HepG2 (cell line): ENCODE results near the gene TJP1. TPM values are rescaled to one million over a fixed set of nuclear protein-coding genes. Genes with fewer than 3 reads are reported as not detected.

Experiments
- BCL3 ChIP-seq: sonication (generic); formaldehyde crosslinking; IDR thresholded peaks from 2 replicates; pipeline ENCODE4 v1.5.1; 2020; ENCODE audit warnings: mild to moderate bottlenecking, missing genetic modification reagents, moderate library complexity
- HMGA1 ChIP-seq: sonication (generic); formaldehyde crosslinking; conservative IDR thresholded peaks from 2 replicates; pipeline ENCODE4 v1.4.0; 2020; ENCODE audit warnings: missing genetic modification reagents
- HMGXB3 ChIP-seq: sonication (generic); formaldehyde crosslinking; IDR thresholded peaks from 2 replicates; pipeline ENCODE4 v1.4.0; 2020; ENCODE audit warnings: missing genetic modification reagents, borderline replicate concordance
- HOXA3 ChIP-seq: sonication (generic); formaldehyde crosslinking; IDR thresholded peaks from 2 replicates; pipeline ENCODE4 v1.5.0; 2020; ENCODE audit warnings: missing genetic modification reagents
- MIER3 ChIP-seq: IDR thresholded peaks from 2 replicates; pipeline ENCODE4 v1.6.1; 2016; ENCODE audit warnings: missing compliant biosample characterization, borderline replicate concordance
- MTF2 ChIP-seq: sonication (generic); formaldehyde crosslinking; IDR thresholded peaks from 2 replicates; pipeline ENCODE4 v1.5.0; 2020; ENCODE audit warnings: missing genetic modification reagents, borderline replicate concordance
- MXD4 ChIP-seq: IDR thresholded peaks from 2 replicates; pipeline ENCODE4 v1.6.1; 2016; ENCODE audit warnings: mild to moderate bottlenecking, missing biosample characterization, missing genetic modification reagents
- PHF5A ChIP-seq: IDR thresholded peaks from one replicate; pipeline ENCODE4 v1.6.1; 2018; ENCODE audit warnings: low read depth, missing genetic modification reagents; ENCODE audit not compliant: unreplicated experiment
- POLR2AphosphoS5 ChIP-seq: IDR thresholded peaks from 2 replicates; pipeline ENCODE4 v1.6.1; 2012; ENCODE audit warnings: low read depth, low read length
- SP5 ChIP-seq: IDR thresholded peaks from 2 replicates; pipeline ENCODE4 v1.6.1; 2016; ENCODE audit warnings: low read depth, borderline replicate concordance
- THAP7 ChIP-seq: sonication (generic); formaldehyde crosslinking; IDR thresholded peaks from 2 replicates; pipeline ENCODE4 v1.8.1; 2023; ENCODE audit warnings: mild to moderate bottlenecking, missing genetic modification reagents
- TRAFD1 ChIP-seq: sonication (generic); formaldehyde crosslinking; IDR thresholded peaks from 2 replicates; pipeline ENCODE4 v1.5.1; 2020; ENCODE audit warnings: missing genetic modification reagents, mild to moderate bottlenecking, borderline replicate concordance
- TSC22D2 ChIP-seq: sonication (generic); formaldehyde crosslinking; IDR thresholded peaks from 2 replicates; pipeline ENCODE4 v1.5.1; 2020; ENCODE audit warnings: missing genetic modification reagents, mild to moderate bottlenecking, borderline replicate concordance
- ZNF567 ChIP-seq: sonication (generic); formaldehyde crosslinking; IDR thresholded peaks from 2 replicates; pipeline ENCODE4 v1.8.1; 2023; ENCODE audit warnings: mild to moderate bottlenecking, missing genetic modification reagents, borderline replicate concordance
- polyA plus RNA-seq, 8 experiments: library from polyadenylated mRNA; depleted of rRNA in 3 of 8; stranded (reverse) in 7 of 8; unstranded in 1 of 8; fragments of >200 nt; fragmentation: Illumina TruSeq in 4 of 8; extraction: Trizol in 4 of 8; gene quantifications; 2 replicates each; pipeline versions ENCODE4 v1.2.1 to v1.2.3, GENCODE V29; 2011 to 2016; ENCODE audit warnings: low read depth in 4 of 8, missing spikeins in 1 of 8, mixed read lengths in 1 of 8; ENCODE audit not compliant: insufficient read depth in 1 of 8
- total RNA-seq, 5 experiments: library from RNA; depleted of rRNA; stranded (reverse); fragments of >200 nt; fragmentation: Illumina TruSeq; extraction: Trizol; gene quantifications; 2 replicates each; pipeline ENCODE4 v1.2.3, GENCODE V29; 2016; ENCODE audit warnings: low read depth in 1 of 5
- TF ChIP-seq, protein P1 (sequence below): sonication (generic); formaldehyde crosslinking; IDR thresholded peaks from 2 replicates; pipeline ENCODE4 v1.5.0; 2020; ENCODE audit warnings: missing genetic modification reagents
- TF ChIP-seq, protein P2 (sequence below): sonication (generic); formaldehyde crosslinking; IDR thresholded peaks from 2 replicates; pipeline ENCODE4 v1.9.0; 2021; ENCODE audit warnings: missing genetic modification reagents, mild to moderate bottlenecking, borderline replicate concordance
- TF ChIP-seq, protein P3 (sequence below), 2 experiments: fragments of 450-650 bp in 1 of 2; sonication (generic) in 1 of 2; formaldehyde crosslinking; IDR thresholded peaks; 2 replicates each; pipeline versions ENCODE4 v1.5.0 to v1.8.0; 2020 to 2022; ENCODE audit warnings: mild to moderate bottlenecking in 1 of 2, missing genetic modification reagents in 1 of 2

Gene TJP1
- total and polyA plus RNA-seq, 2 of the 13 experiments (the other 11 are each of a cell fraction or from before 2014, with no cell fraction given), result 25.9 to 27.1 TPM

- no peak for TF ChIP-seq HMGXB3 (CRISPR knock-in tag)
- TF ChIP-seq MIER3 (CRISPR knock-in tag), result no peak
- no peak for TF ChIP-seq MXD4
- TF ChIP-seq ZNF567 (CRISPR knock-in tag), result no peak
- TF ChIP-seq TRAFD1 (CRISPR knock-in tag), result no peak
- no peak for TF ChIP-seq THAP7 (CRISPR knock-in tag)
- TF ChIP-seq, protein P1, sequence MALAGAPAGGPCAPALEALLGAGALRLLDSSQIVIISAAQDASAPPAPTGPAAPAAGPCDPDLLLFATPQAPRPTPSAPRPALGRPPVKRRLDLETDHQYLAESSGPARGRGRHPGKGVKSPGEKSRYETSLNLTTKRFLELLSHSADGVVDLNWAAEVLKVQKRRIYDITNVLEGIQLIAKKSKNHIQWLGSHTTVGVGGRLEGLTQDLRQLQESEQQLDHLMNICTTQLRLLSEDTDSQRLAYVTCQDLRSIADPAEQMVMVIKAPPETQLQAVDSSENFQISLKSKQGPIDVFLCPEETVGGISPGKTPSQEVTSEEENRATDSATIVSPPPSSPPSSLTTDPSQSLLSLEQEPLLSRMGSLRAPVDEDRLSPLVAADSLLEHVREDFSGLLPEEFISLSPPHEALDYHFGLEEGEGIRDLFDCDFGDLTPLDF (CRISPR knock-in tag), result no peak
- TF ChIP-seq, protein P2, sequence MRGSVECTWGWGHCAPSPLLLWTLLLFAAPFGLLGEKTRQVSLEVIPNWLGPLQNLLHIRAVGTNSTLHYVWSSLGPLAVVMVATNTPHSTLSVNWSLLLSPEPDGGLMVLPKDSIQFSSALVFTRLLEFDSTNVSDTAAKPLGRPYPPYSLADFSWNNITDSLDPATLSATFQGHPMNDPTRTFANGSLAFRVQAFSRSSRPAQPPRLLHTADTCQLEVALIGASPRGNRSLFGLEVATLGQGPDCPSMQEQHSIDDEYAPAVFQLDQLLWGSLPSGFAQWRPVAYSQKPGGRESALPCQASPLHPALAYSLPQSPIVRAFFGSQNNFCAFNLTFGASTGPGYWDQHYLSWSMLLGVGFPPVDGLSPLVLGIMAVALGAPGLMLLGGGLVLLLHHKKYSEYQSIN (CRISPR knock-in tag), result no peak
- no peak for TF ChIP-seq TSC22D2 (CRISPR knock-in tag)
- TF ChIP-seq HMGA1, result no peak
- no peak for TF ChIP-seq SP5 (CRISPR knock-in tag)
- peak; percentile 16; the same call in 1 of the 2 replicates for TF ChIP-seq HOXA3 (CRISPR knock-in tag)
- TF ChIP-seq PHF5A (CRISPR knock-in tag), result no peak
- TF ChIP-seq MTF2 (CRISPR knock-in tag), result no peak
- no peak for TF ChIP-seq BCL3
- TF ChIP-seq, protein P3, sequence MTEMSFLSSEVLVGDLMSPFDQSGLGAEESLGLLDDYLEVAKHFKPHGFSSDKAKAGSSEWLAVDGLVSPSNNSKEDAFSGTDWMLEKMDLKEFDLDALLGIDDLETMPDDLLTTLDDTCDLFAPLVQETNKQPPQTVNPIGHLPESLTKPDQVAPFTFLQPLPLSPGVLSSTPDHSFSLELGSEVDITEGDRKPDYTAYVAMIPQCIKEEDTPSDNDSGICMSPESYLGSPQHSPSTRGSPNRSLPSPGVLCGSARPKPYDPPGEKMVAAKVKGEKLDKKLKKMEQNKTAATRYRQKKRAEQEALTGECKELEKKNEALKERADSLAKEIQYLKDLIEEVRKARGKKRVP (CRISPR knock-in tag; IDR thresholded peaks at IDR 0.05), result peak in 1 of 2 experiments; percentile 38; a peak in 1 of 4 replicates
- no peak for TF ChIP-seq POLR2AphosphoS5
Observed at GRCh38 chr15:29821416-29822099, 710 bp downstream of the TJP1 start (continued).
